ENCODE results near the gene OTUD7B.
A peak's percentile ranks its signal among the peaks of the same experiment; 100 is the strongest.

The OTUD7B gene

DNA sequence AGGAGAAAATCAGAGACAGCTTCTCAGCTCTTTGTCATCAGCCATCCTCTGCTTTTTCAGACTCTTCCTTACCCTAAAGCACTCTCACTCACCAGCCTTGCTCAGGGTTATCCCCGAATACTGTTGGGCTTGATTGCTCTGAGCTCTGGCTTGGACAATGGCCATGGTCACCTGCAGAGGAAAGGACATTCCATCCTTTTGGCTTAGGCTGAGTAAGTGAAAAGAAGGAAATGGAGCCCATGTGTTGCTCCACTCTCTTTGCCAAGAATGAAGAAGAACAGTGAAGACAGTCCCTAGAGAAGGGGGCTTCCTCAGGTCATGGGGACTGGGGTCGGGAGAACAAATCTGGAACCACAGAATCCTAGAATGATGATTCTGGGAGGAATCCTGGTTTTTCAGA lies 76.2 kb downstream of the OTUD7B start:
- no peaks in the 10 kb centered on the region for H4K20me1 ChIP-seq
- no peak overlapping the region for H3K4me3 ChIP-seq
- 0 out of 22 replicates have a peak overlapping the region, but pooled peaks of 1 of the 11 experiments have one; percentile 20 for H3K4me2 ChIP-seq
- peaks cover 0 to 95% (median 36%) of the 10 kb centered on the region in 10 experiments; a peak in 15 of 20 replicates for H3K4me1 ChIP-seq
- no peaks in the 10 kb centered on the region for H3K9me3 ChIP-seq (replicated peaks in 1 of 11)
- no peak overlapping the region for H3K9ac ChIP-seq
- no peak overlapping the region for H3K27ac ChIP-seq
- H3K27me3 ChIP-seq: no peaks in the 10 kb centered on the region
- no peak for TF ChIP-seq Cebpa-rat (IDR thresholded peaks at IDR 0.05)
- H3K36me3 ChIP-seq: no peaks in the 10 kb centered on the region

DNA sequence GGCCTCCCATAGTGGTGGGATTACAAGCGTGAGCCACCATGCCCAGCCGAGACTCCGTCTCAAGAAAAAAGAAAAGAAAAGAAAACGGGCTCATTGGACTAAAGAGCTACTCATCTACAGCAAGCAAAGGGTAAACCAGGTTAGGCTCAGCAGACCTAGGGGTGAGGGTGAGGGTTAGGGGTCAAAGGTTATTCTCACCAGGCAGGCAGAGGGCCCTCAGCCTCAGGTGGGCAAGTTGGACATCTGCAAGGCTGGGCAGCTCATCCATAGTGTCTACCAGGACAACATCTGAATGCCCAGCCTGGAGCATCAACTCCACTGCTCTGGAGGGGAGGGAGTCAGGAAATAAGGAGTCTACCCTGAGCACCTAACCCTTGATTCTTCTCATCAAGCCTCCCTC lies 77.3 kb downstream of the OTUD7B start:
- Histone ChIP-seq H4K20me1 (no peaks in the 10 kb centered on the region), H3K27ac (peak overlapping the region in 2 of 11 experiments; percentile 19 to 36; a peak in 1 of 22 replicates), H3K4me1 (peaks cover 6 to 95% (median 36%) of the 10 kb centered on the region in 10 experiments; a peak in 19 of 20 replicates), H3K4me2 (no peak overlapping the region), H3K9me3 (replicated peaks in 1 of 11) (no peaks in the 10 kb centered on the region), H3K4me3 (no peak overlapping the region), H3K9ac (no peak overlapping the region), H3K27me3 (no peaks in the 10 kb centered on the region), H3K36me3 (no peaks in the 10 kb centered on the region)
- no peak for TF ChIP-seq Cebpa-rat (IDR thresholded peaks at IDR 0.05)

DNA sequence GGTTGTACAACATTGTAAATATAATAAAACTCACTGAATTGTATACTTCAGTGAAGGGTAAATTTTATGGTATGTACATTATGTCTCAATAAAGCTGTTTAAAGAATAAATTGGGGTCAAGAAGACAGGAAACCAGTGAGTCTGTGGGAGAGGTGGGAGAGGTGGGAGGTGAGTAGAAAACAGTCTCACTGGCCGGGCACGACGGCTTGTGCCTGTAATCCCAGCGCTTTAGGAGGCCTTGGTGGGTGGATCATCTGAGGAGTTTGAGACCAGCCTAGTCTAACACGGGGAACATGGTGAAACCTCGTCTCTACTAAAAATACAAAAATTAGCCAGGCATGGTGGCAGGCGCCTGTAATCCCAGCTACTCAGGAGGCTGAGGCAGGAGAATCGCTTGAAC lies 78.1 kb downstream of the OTUD7B start:
- Histone ChIP-seq H3K36me3 (no peaks in the 10 kb centered on the region), H3K4me1 (peaks cover 9 to 91% (median 35%) of the 10 kb centered on the region in 10 experiments; a peak in 19 of 20 replicates), H4K20me1 (no peaks in the 10 kb centered on the region; a peak in 1 of 22 replicates), H3K9ac (no peak overlapping the region), H3K27me3 (no peaks in the 10 kb centered on the region), H3K4me3 (no peak overlapping the region), H3K27ac (peak overlapping the region in 4 of 11 experiments; percentile 63 to 93 (median 88); a peak in 6 of 22 replicates), H3K9me3 (replicated peaks in 1 of 11) (no peaks in the 10 kb centered on the region), H3K4me2 (peak overlapping the region in 4 of 11 experiments; percentile 92 to 96 (median 95); a peak in 6 of 22 replicates)
- no peak for TF ChIP-seq Cebpa-rat (IDR thresholded peaks at IDR 0.05)

DNA sequence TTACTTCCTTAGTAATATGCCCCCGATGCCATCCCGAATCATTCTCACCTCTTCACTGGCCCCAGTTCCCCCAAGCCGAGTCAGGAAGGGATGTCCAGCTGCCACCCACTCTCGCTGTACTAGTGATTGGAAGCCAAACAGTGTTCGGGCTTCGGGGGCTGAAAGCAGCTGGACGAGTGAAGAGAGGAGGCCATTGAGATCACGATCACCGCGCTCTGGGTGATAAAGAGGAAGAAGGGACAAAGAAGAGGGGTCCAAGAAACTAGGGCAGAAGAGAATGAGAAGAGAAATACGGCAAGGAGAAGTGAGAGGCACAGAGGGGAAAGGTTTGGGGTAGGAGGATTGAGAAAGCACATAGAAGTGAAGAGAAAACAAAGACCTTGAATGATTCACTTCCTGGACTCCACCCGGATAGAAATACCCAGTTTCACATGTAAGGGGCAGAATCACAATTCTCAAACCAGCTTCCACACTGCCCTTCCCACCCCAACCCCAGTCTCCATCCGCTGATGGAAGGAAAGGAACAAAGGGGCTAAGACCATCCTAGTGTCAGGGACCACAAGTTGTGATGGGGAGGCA lies 79.2 kb downstream of the OTUD7B start:
- Histone ChIP-seq H3K4me2 (peak overlapping the region in 7 of 11 experiments; percentile 36 to 96 (median 94); a peak in 13 of 22 replicates), H3K4me3 (peak overlapping the region in 3 of 10 experiments; percentile 14 to 88 (median 52); a peak in 5 of 20 replicates), H3K9me3 (replicated peaks in 1 of 11) (no peaks in the 10 kb centered on the region), H3K36me3 (peaks cover 5 to 8% (median 7%) of the 10 kb centered on the region in 11 experiments), H3K27ac (peak overlapping the region in 7 of 11 experiments; percentile 31 to 93 (median 63); a peak in 14 of 22 replicates), H3K4me1 (peaks cover 18 to 87% (median 40%) of the 10 kb centered on the region in 10 experiments), H4K20me1 (peaks cover 0 to 11% (median 8%) of the 10 kb centered on the region in 11 experiments; a peak in 13 of 22 replicates), H3K27me3 (no peaks in the 10 kb centered on the region), H3K9ac (peak overlapping the region in 4 of 11 experiments; percentile 35 to 76 (median 66); a peak in 7 of 22 replicates)
- no peak for TF ChIP-seq Cebpa-rat (IDR thresholded peaks at IDR 0.05)

DNA sequence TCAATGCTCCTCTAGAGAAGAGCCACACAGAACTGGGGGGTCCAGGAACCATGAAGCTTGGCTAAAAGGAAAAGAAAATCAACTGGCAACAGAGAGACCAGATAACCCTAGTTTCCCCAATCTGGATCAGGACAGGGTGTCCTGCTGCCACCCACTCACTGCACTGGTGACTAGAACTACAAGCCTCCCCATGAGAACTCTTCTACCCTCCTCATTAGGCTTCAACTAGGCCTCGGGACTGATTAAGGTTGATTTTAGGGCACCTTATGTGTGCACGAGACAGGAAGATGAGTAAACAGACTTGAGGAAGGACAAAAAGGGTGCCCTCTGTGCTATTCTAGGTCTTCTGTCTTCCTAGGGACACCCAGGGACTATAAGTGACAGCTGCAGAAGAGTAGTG lies 80.7 kb downstream of the OTUD7B start:
- H3K9ac ChIP-seq: peak overlapping the region in 3 of 11 experiments; percentile 33 to 76 (median 69); a peak in 3 of 22 replicates
- peak overlapping the region in 5 of 11 experiments; percentile 21 to 93 (median 86); a peak in 9 of 22 replicates for H3K27ac ChIP-seq
- H3K4me1 ChIP-seq: peaks cover 31 to 91% (median 54%) of the 10 kb centered on the region in 10 experiments
- no peaks in the 10 kb centered on the region for H3K27me3 ChIP-seq
- TF ChIP-seq Cebpa-rat (IDR thresholded peaks at IDR 0.05): no peak
- peak overlapping the region in 5 of 11 experiments; percentile 92 to 96 (median 94); a peak in 10 of 22 replicates for H3K4me2 ChIP-seq
- H4K20me1 ChIP-seq: peaks cover 5 to 24% (median 21%) of the 10 kb centered on the region in 11 experiments; a peak in 17 of 22 replicates
- H3K9me3 ChIP-seq (replicated peaks in 1 of 11): no peaks in the 10 kb centered on the region
- H3K4me3 ChIP-seq: peak overlapping the region in 2 of 10 experiments; percentile 52 to 88; a peak in 4 of 20 replicates
- H3K36me3 ChIP-seq: peaks cover 19 to 22% (median 21%) of the 10 kb centered on the region in 11 experiments

DNA sequence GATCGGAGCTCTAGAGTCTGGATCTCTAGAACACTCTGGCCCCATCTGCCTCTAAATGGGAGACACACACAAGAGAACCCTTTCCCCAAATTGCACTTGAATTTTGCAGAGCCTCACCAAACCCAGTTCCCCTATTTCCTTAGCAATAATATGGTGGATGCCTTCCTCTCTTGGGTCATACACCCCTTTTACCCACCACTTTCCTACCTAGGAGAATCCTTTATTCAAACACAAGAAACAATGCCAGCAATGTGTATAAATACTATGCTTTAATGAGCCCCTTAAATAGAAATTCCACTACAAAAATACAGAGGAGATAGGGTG lies 82.2 kb downstream of the OTUD7B start:
- H3K9me3 ChIP-seq (replicated peaks in 1 of 11): no peaks in the 10 kb centered on the region
- peaks cover 35 to 86% (median 58%) of the 10 kb centered on the region in 10 experiments for H3K4me1 ChIP-seq
- H3K9ac ChIP-seq: peak overlapping the region; percentile 80 to 91 (median 86)
- H3K4me3 ChIP-seq: peak overlapping the region; percentile 81 to 97 (median 90)
- H3K36me3 ChIP-seq: peaks cover 34 to 37% (median 36%) of the 10 kb centered on the region in 11 experiments
- peak overlapping the region; percentile 87 to 98 (median 94) for H3K4me2 ChIP-seq
- peaks cover 5 to 39% (median 31%) of the 10 kb centered on the region in 11 experiments; a peak in 17 of 22 replicates for H4K20me1 ChIP-seq
- no peaks in the 10 kb centered on the region for H3K27me3 ChIP-seq
- no peak for TF ChIP-seq Cebpa-rat (IDR thresholded peaks at IDR 0.05)
- peak overlapping the region; percentile 75 to 95 (median 87) for H3K27ac ChIP-seq

DNA sequence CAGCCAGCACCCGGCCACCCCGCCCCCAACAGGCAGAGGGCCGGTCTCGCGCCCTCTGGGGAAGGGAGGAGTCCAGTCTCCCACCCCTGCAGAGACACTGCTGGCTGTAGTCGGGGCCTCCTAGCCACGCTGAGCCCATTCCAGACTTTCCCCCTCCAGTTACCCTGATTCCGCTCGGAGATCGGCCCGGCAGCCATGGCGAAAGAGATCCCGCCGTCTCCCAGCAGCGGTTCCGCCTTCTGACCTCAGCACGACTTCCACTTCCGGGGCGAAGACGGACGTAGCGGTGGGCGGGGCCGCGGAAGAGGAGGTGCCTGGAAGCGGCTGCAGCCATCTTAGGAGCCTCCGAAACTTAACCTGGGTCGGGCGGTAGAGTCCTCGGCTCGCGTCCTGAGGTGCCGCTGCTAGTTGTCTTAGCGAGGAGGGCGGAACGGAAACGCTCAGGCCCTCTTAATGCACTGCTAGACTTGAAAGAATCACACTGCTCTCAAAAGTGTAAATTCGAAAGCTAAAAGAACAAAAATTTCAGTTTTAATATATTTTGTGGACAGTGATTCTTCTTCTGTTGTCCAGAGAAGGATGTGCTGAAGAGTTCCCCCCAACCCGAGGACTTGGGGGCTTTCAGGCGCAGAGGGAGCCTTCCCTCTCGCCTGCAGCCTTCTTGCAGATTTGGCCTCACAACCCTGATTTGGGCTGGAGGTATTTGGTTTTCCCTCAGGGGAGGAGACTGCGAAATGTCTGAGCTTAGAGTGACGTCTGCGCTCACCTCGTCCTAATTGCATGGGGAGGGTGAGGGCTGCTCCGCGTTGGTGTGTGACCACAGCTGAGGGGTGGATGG lies 82.7 kb downstream of the OTUD7B start, which contains the start of gene SF3B4:
Gene SF3B4 (minus strand): TSS at position 241 of the 838 bp plus-strand sequence. CDS start 44 bp downstream, at position 197.
- Histone ChIP-seq H3K27ac (peak within 1 kb of the TSS; percentile 75 to 95 (median 87)), H3K4me1 (peaks cover 35 to 80% (median 58%) of the 10 kb centered on the region in 10 experiments), H4K20me1 (peaks cover 5 to 44% (median 33%) of the 10 kb centered on the region in 11 experiments; a peak in 17 of 22 replicates), H3K36me3 (peaks cover 40 to 43% (median 42%) of the 10 kb centered on the region in 11 experiments), H3K4me2 (peak within 1 kb of the TSS; percentile 87 to 98 (median 95)), H3K4me3 (peak within 1 kb of the TSS; percentile 81 to 97 (median 90)), H3K9ac (peak within 1 kb of the TSS; percentile 80 to 91 (median 86)), H3K27me3 (no peaks in the 10 kb centered on the region), H3K9me3 (replicated peaks in 1 of 11) (no peaks in the 10 kb centered on the region)
- TF ChIP-seq Cebpa-rat (IDR thresholded peaks at IDR 0.05): no peak

DNA sequence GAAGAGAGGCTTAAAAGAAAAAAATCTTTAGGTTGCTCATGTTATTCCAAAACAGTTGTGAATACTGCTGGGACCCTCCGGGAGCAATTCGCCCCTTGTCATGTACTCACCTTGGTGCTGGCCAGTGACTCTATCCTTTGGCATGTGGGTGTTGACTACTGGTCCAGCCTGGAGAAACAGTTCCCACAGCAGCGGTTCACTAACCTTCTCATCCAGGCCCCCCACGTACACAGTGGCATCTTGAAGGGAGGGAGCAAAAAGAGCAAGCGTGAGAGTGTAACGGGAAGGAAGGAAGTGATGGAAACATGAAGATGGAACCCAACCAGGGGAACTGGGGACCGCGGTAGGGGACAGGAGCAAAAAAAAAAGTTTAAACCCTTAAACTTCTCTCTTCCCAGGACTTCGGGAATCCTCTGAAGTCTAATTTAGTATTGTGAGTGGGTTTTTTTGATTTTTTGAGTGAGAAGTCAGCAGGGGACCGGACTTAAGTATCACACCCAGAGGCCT lies 83.4 kb downstream of the OTUD7B start:
- H3K4me2 ChIP-seq: peak overlapping the region; percentile 84 to 98 (median 94)
- TF ChIP-seq Cebpa-rat (IDR thresholded peaks at IDR 0.05): no peak
- peak overlapping the region; percentile 80 to 91 (median 86) for H3K9ac ChIP-seq
- no peaks in the 10 kb centered on the region for H3K9me3 ChIP-seq (replicated peaks in 1 of 11)
- peaks cover 47 to 50% (median 48%) of the 10 kb centered on the region in 11 experiments for H3K36me3 ChIP-seq
- no peaks in the 10 kb centered on the region for H3K27me3 ChIP-seq
- peak overlapping the region; percentile 75 to 95 (median 87) for H3K27ac ChIP-seq
- peak overlapping the region; percentile 81 to 97 (median 90) for H3K4me3 ChIP-seq
- peaks cover 5 to 51% (median 33%) of the 10 kb centered on the region in 11 experiments; a peak in 17 of 22 replicates for H4K20me1 ChIP-seq
- peaks cover 35 to 73% (median 57%) of the 10 kb centered on the region in 10 experiments for H3K4me1 ChIP-seq
